Esophagus muscularis mucosa (tissue), 4 donors: ENCODE measurements around the gene CKLF. TPM values are rescaled to one million over a fixed set of nuclear protein-coding genes. Genes with fewer than 3 reads are reported as not detected.
"Not testable (repeated sequence)": the region's sequence is repeated elsewhere in the genome, so short reads cannot be mapped to it uniquely, and the experiment has no call there.

Experiments used
- DNase-seq: peaks from one replicate; pipeline ENCODE4 v3.0.0-alpha.2; 2017; ENCODE audit errors: extremely low spot score
- H3K27ac ChIP-seq, 4 donors: fragments of 200-600 bp; sonication (generic); replicated peaks in 1 of 4; 1 replicate in 3 of 4; 2 replicates in 1 of 4; pipeline ENCODE4 v1.5.1; 2016 to 2019; ENCODE audit warnings: mild to moderate bottlenecking in 1 of 4
- H3K27me3 ChIP-seq, 4 donors: fragments of 200-600 bp; sonication (generic); one replicate each; pipeline versions ENCODE4 v1.5.1 to v1.6.0; 2016 to 2019
- H3K36me3 ChIP-seq, 4 donors: fragments of 200-600 bp; sonication (generic); one replicate each; pipeline ENCODE4 v1.5.1; 2016 to 2019
- H3K4me1 ChIP-seq, 4 donors: fragments of 200-600 bp; sonication (generic); one replicate each; pipeline ENCODE4 v1.5.1; 2016 to 2019
- H3K4me3 ChIP-seq, 4 donors: fragments of 200-600 bp; sonication (generic); 1 replicate in 2 of 4; 2 replicates in 2 of 4; pipeline ENCODE4 v1.5.1; 2016 to 2019; ENCODE audit warnings: mild to moderate bottlenecking in 4 of 4, moderate library complexity in 1 of 4
- H3K9me3 ChIP-seq, 4 donors: fragments of 200-600 bp; sonication (generic); 1 replicate in 3 of 4; 2 replicates in 1 of 4; pipeline ENCODE4 v1.5.1; 2016 to 2019
- EP300 ChIP-seq: sonication (generic); formaldehyde crosslinking; IDR thresholded peaks from one replicate; pipeline ENCODE4 v1.6.1; 2017; ENCODE audit warnings: antibody characterized with exemption
- POLR2A ChIP-seq: fragments of 450-650 bp; IDR thresholded peaks from one replicate; pipeline ENCODE4 v1.6.1; 2017; ENCODE audit warnings: antibody characterized with exemption, moderate library complexity, mild to moderate bottlenecking, low read depth
- POLR2AphosphoS5 ChIP-seq, 2 donors: sonication (generic); formaldehyde crosslinking; IDR thresholded peaks; one replicate each; pipeline ENCODE4 v1.6.1; 2017; ENCODE audit warnings: antibody characterized with exemption in 2 of 2
- WGBS: methylation state at CpG from one replicate; pipeline ENCODE4 v1.1.5; 2018; 5-methylcytosine and 5-hydroxymethylcytosine counted together
- intact Hi-C: fragments of 100-400 bp; cut with DNase I; formaldehyde crosslinking; loops from one replicate; pipeline ENCODE4 v1.15.1; 2023
- total RNA-seq, 4 donors: library from RNA; depleted of rRNA; stranded (reverse); fragments of >200 nt; gene quantifications; one replicate each; pipeline versions ENCODE4 v1.1.0 to v1.2.1, GENCODE V29; 2016
- TF ChIP-seq, protein P1 (sequence below), 3 experiments: fragments of 200-600 bp in 2 of 3; fragments of 450-650 bp in 1 of 3; sonication (generic) in 2 of 3; IDR thresholded peaks; one replicate each; pipeline ENCODE4 v1.5.1; 2017 to 2019; ENCODE audit warnings: antibody characterized with exemption in 3 of 3, mild to moderate bottlenecking in 2 of 3, moderate library complexity in 1 of 3

Gene CKLF
- total RNA-seq, 4 donors from 2014 or later, result 18.1 to 28.2 (median 24.2) TPM

DNA sequence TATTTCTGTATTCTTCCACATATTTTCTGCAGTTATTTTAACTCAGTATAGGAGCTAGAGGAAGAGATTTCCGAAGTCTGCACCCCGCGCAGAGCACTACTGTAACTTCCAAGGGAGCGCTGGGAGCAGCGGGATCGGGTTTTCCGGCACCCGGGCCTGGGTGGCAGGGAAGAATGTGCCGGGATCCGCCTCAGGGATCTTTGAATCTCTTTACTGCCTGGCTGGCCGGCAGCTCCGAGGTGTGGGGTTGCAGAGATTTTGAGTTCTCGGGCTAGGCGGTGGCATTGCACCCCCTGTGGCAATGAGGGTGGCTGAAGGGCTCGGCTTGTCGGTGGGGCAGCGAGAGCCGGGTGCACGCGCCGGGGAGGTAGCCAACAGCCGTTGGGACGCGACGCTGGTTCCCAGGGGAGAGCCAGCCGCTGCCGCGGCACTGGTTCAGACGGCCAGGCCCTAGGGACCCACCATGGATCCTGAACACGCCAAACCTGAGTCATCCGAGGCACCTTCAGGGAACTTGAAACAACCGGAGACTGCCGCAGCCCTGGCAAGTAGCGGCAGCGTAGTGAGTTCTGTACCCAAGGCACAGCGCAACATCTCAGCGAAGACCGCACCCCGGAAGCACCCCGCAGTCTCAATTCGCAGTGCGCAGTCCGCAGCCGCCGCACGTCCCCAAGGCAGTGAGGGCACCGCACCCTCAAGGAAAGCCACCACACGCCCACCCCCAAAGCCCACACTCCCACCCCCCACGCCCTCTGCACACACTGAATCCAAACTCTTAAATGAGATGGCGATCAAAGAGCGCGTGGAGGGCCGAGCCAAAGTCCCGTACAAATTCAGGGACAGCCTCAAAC is 13.9 kb downstream of the CKLF start, which contains the start of gene CMTM1:
CMTM1 (plus strand) TSS at position 389 of the 851 bp plus-strand sequence; CDS start at position 464, 75 bp downstream.
- Histone ChIP-seq H3K4me3 (no peak within 1 kb of the TSS), H3K27ac (no peak within 1 kb of the TSS), H3K4me1 (peaks cover 0 to 17% (median 10%) of the 10 kb centered on the region in 4 donors), H3K36me3 (peaks cover 11 to 29% (median 17%) of the 10 kb centered on the region in 4 donors), H3K27me3 (no peaks in the 10 kb centered on the region), H3K9me3 (no peaks in the 10 kb centered on the region)
- no peak for DNase-seq
- WGBS, result 92% methylated on average over 42 of the region's 54 CpGs
- TF ChIP-seq EP300, result no peak
- TF ChIP-seq, protein P1, sequence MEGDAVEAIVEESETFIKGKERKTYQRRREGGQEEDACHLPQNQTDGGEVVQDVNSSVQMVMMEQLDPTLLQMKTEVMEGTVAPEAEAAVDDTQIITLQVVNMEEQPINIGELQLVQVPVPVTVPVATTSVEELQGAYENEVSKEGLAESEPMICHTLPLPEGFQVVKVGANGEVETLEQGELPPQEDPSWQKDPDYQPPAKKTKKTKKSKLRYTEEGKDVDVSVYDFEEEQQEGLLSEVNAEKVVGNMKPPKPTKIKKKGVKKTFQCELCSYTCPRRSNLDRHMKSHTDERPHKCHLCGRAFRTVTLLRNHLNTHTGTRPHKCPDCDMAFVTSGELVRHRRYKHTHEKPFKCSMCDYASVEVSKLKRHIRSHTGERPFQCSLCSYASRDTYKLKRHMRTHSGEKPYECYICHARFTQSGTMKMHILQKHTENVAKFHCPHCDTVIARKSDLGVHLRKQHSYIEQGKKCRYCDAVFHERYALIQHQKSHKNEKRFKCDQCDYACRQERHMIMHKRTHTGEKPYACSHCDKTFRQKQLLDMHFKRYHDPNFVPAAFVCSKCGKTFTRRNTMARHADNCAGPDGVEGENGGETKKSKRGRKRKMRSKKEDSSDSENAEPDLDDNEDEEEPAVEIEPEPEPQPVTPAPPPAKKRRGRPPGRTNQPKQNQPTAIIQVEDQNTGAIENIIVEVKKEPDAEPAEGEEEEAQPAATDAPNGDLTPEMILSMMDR (IDR thresholded peaks at IDR 0.05), result no peak
- TF ChIP-seq POLR2AphosphoS5 (IDR thresholded peaks at IDR 0.05), result no peak
- TF ChIP-seq POLR2A, result no peak
- intact Hi-C loops, result no loop called here

DNA sequence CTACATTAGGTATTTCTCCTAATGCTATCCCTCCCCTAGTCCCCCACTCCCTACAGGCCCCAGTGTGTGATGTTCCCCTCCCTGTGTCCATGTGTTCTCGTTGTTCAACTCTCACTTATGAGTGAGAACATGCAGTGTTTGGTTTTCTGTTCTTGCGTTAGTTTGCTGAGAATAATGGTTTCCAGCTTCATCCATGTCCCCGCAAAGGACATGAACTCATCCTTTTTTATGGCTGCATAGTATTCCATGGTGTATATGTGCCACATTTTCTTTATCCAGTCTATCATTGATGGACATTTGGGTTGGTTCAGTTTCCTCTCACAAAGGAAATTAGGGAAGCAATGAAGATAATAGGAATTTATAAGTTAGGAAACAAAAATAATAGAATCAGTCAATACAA is 14.9 kb downstream of the CKLF start:
- H3K27ac ChIP-seq, H3K4me3 ChIP-seq, H3K27me3 ChIP-seq, H3K9me3 ChIP-seq, DNase-seq, intact Hi-C loops: not testable (repeated sequence)
- H3K36me3 ChIP-seq, result peaks cover 11 to 29% (median 16%) of the 10 kb centered on the region in 4 donors
- peaks cover 0 to 17% (median 10%) of the 10 kb centered on the region in 4 donors for H3K4me1 ChIP-seq
- 88% methylated on average over 3 of the region's 3 CpGs for WGBS

DNA sequence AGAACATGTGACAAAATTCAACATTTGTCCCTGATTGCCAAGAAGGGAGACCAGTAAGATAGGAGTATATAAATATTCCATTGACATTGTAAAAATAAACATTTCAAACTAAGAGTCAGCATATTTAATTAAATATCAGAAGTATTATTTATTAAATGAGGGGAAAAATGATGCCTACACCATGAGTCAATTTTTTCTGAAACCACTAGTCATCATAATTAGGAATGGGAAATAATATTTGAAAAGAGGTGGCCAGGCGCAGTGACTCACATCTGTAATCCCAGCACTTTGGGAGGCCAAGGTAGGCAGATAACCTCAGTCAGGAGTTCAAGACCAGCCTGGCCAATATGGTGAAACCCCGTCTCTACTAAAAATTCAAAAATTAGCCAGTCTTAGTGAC is 16.0 kb downstream of the CKLF start:
- H3K27ac ChIP-seq, result no peak overlapping the region
- TF ChIP-seq POLR2AphosphoS5 (IDR thresholded peaks at IDR 0.05) (no peak), EP300 (no peak), POLR2A (no peak)
- TF ChIP-seq, protein P1 (IDR thresholded peaks at IDR 0.05), result no peak
- H3K36me3 ChIP-seq, result peaks cover 11 to 29% (median 16%) of the 10 kb centered on the region in 4 donors
- 89% methylated on average over 2 of the region's 2 CpGs for WGBS
- no peaks in the 10 kb centered on the region for H3K9me3 ChIP-seq
- H3K27me3 ChIP-seq, result no peaks in the 10 kb centered on the region
- peaks cover 0 to 10% (median 5%) of the 10 kb centered on the region in 4 donors for H3K4me1 ChIP-seq
- no peak overlapping the region for H3K4me3 ChIP-seq
- DNase-seq, result no peak
- intact Hi-C loops, result no loop called here

DNA sequence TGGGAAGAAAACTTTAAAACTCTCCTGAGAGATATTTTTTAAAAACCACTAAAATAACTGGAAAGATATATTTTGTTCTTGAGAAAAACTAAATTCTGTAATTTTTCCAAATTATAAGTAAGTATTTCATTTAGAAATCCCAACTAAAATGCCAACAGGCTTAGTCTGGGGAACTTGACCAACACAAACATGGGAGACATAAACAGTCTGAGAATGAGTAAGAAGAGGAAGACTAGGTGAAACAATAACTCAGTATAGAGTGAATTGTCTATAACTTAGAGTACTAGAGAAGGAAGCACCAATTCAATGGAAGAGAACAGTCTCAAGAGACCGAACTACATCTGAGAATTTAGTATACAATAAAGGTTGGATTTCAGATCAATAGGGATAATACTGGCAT is 16.8 kb downstream of the CKLF start:
- Histone ChIP-seq H3K9me3 (no peaks in the 10 kb centered on the region), H3K27me3 (no peaks in the 10 kb centered on the region), H3K36me3 (peaks cover 11 to 29% (median 16%) of the 10 kb centered on the region in 4 donors), H3K27ac (no peak overlapping the region), H3K4me3 (no peak overlapping the region), H3K4me1 (peaks cover 0 to 6% (median under 1%) of the 10 kb centered on the region in 4 donors)
- 91% methylated on average over 1 of the region's 1 CpG for WGBS
- intact Hi-C loops, result no loop called here
- DNase-seq, result no peak
- TF ChIP-seq POLR2A (no peak), EP300 (no peak), POLR2AphosphoS5 (IDR thresholded peaks at IDR 0.05) (no peak)
- TF ChIP-seq, protein P1 (IDR thresholded peaks at IDR 0.05), result no peak

DNA sequence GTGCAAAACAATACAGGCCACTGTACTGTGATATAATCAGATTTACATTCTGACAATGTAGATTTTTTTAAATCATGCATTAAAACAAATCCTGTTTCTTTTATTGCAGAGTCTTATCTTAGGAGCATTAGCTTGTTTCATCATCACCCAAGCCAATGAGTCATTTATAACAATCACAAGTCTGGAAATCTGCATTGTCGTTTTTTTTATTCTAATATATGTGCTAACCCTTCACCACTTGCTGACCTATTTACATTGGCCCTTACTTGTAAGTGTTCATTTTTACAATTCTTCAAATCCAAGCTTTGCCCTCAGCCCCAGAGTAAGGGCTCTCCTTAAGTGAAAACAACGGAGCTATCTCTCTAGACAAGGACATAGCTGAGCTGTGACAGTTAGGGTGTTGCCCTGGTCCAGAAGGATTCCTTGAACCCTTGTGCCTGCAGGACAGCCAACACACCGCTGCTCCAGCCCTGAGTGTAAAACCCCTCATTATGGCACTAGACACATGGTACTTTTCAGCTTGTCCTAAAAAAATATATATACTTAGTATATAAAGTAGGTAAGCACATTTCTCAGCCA is 17.5 kb downstream of the CKLF start:
- intact Hi-C loops, result no loop called here
- Histone ChIP-seq H3K9me3 (no peaks in the 10 kb centered on the region), H3K27me3 (no peaks in the 10 kb centered on the region), H3K4me1 (peaks cover 0 to 6% (median 0%) of the 10 kb centered on the region in 4 donors), H3K27ac (no peak overlapping the region), H3K36me3 (peaks cover 11 to 23% (median 14%) of the 10 kb centered on the region in 4 donors), H3K4me3 (no peak overlapping the region)
- no peak for DNase-seq
- WGBS, result 72% methylated on average over 3 of the region's 3 CpGs
- TF ChIP-seq EP300, result no peak
